ENCODE results near the gene RAB32. TPM values are rescaled to one million over a fixed set of nuclear protein-coding genes. Genes with fewer than 3 reads are reported as not detected.
A peak's percentile ranks its signal among the peaks of the same experiment; 100 is the strongest.

Gene RAB32
- total and polyA plus RNA-seq, 3 donors from 2014 or later, result 31.3 to 54.6 (median 39.1) TPM

DNA sequence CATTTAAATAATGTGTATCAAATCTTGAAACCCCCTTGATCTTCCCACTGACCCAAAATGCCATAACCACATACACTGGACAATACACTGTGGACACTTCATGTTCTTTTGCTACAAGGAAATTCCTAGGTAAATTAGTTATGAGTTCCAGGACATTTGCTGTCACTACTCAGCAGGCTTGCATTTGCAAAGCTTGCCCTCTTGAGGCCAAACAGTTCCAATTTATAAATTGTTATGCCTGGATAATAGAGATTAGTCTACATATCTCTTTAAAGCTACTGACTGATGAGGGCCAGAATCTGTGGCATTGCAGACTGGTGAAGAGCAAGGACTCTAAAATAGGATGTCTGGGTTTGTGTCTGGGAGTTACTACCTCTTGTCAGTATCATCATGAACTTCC lies 17.4 kb upstream of the RAB32 start:
- H3K36me3 ChIP-seq (ENCODE audit: low read depth, missing control alignments), result no peaks in the 10 kb centered on the region
- no peak overlapping the region for H3K4me3 ChIP-seq
- intact Hi-C loops (cut with DNase I; ENCODE audit: low total_unique reads), result no loop called here
- H3K27me3 ChIP-seq, result no peaks in the 10 kb centered on the region
- H3K4me1 ChIP-seq, result no peaks in the 10 kb centered on the region
- no peak overlapping the region for H3K27ac ChIP-seq
- DNase-seq, result no peak
- TF ChIP-seq, protein P1, sequence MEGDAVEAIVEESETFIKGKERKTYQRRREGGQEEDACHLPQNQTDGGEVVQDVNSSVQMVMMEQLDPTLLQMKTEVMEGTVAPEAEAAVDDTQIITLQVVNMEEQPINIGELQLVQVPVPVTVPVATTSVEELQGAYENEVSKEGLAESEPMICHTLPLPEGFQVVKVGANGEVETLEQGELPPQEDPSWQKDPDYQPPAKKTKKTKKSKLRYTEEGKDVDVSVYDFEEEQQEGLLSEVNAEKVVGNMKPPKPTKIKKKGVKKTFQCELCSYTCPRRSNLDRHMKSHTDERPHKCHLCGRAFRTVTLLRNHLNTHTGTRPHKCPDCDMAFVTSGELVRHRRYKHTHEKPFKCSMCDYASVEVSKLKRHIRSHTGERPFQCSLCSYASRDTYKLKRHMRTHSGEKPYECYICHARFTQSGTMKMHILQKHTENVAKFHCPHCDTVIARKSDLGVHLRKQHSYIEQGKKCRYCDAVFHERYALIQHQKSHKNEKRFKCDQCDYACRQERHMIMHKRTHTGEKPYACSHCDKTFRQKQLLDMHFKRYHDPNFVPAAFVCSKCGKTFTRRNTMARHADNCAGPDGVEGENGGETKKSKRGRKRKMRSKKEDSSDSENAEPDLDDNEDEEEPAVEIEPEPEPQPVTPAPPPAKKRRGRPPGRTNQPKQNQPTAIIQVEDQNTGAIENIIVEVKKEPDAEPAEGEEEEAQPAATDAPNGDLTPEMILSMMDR (IDR thresholded peaks at IDR 0.05), result no peak
- TF ChIP-seq POLR2A (IDR thresholded peaks at IDR 0.05), result no peak
- H3K9me3 ChIP-seq, result no peaks in the 10 kb centered on the region

DNA sequence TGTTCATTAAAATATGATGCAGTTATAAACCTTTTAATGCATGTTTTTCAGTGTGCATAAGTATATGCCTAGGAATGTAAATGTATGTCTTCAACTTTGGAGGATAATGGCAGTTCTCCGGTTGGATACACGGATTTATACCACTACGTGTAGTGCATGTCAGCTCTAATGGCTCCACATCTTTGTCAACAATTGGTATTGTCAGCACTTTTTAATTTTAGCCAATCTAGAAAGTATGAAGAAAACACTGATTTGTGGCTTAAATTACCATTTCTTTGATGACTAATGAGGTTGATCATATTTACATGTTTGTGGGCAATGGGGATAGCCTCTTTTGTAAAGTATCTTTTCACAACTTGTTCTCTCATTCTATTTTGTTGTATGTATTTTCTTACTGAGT lies 10.9 kb upstream of the RAB32 start:
- Histone ChIP-seq H3K36me3 (ENCODE audit: low read depth, missing control alignments) (no peaks in the 10 kb centered on the region), H3K9me3 (no peaks in the 10 kb centered on the region), H3K4me3 (no peak overlapping the region), H3K4me1 (no peaks in the 10 kb centered on the region), H3K27ac (no peak overlapping the region), H3K27me3 (no peaks in the 10 kb centered on the region)
- intact Hi-C loops (cut with DNase I; ENCODE audit: low total_unique reads), result no loop called here
- no peak for DNase-seq
- 89 to 99% methylated on average over 3 of the region's 3 CpGs for WGBS, 2 donors
- TF ChIP-seq, protein P1 (IDR thresholded peaks at IDR 0.05), result no peak
- TF ChIP-seq POLR2A (IDR thresholded peaks at IDR 0.05), result no peak

DNA sequence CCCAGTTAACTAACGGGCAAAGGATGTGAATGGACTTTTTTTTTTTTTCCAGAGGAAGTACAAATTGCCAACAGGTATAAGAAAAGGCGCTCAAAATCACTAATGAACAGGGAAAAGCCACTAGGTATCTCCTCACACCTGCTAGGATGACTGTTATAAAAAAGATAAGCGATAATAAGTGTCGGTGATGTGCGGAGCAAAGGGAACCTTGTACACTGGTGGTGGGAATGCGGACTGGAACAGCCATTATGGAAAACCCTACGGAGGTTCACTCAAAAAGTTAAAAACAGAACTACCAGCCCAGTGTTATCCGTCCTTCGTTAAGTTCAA lies 787 bp upstream of the RAB32 start:
- intact Hi-C loops (cut with DNase I; ENCODE audit: low total_unique reads), result loop anchor here (5.0 kb wide), 1 partner anchor 154 kb away; no protein-coding TSS in a partner anchor
- H3K9me3 ChIP-seq, result no peaks in the 10 kb centered on the region

DNA sequence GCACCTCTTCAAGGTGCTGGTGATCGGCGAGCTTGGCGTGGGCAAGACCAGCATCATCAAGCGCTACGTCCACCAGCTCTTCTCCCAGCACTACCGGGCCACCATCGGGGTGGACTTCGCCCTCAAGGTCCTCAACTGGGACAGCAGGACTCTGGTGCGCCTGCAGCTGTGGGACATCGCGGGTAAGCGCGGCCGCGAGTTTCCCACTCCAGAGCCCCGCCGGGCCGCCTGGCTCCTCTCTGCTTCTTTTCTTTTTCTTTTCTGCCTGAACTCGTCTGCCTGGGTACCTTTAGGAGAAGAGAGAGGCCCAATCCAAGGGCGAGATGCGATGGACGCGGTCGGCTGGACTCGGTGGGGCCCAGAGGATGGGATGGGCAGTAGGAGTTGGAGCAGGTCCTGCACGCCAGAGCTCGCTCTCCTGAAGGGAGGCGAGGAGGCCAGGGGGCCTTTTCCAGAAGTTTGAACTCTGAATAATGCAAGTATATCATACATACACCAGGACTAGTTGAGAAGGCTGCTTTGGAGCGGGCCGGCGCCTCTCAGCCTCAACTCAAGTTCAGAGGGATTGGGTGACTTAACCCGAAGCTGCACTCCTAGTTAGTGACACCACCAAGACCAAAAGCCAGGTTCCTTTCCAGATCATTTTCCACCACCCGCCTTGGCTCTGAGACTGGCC lies 445 bp downstream of the RAB32 start:
- Histone ChIP-seq H3K27ac (peak overlapping the region; percentile 97 to 99), H3K9me3 (no peaks in the 10 kb centered on the region), H3K4me1 (peaks cover 11% of the 10 kb centered on the region), H3K4me3 (peak overlapping the region; percentile 80 to 82), H3K36me3 (ENCODE audit: low read depth, missing control alignments) (no peaks in the 10 kb centered on the region), H3K27me3 (no peaks in the 10 kb centered on the region)
- intact Hi-C loops (cut with DNase I; ENCODE audit: low total_unique reads), result loop anchor here (5.0 kb wide), 1 partner anchor 153 kb away; no protein-coding TSS in a partner anchor
- peak; percentile 57 for DNase-seq
- TF ChIP-seq, protein P1 (IDR thresholded peaks at IDR 0.05), result no peak
- TF ChIP-seq POLR2A (IDR thresholded peaks at IDR 0.05), result no peak
- 0 to 3% methylated on average over 2 to 33 of the region's 33 CpGs for WGBS, 2 donors

More for the DNA sequence above, 787 bp upstream of the RAB32 start:
- no peak for TF ChIP-seq POLR2A (IDR thresholded peaks at IDR 0.05)
- TF ChIP-seq, protein P1 (IDR thresholded peaks at IDR 0.05), result no peak
- 39 to 51% methylated on average over 9 of the region's 9 CpGs for WGBS, 2 donors
- Histone ChIP-seq H3K27me3 (no peaks in the 10 kb centered on the region), H3K4me3 (peak overlapping the region; percentile 80 to 82), H3K36me3 (ENCODE audit: low read depth, missing control alignments) (no peaks in the 10 kb centered on the region), H3K4me1 (peaks cover 11% of the 10 kb centered on the region), H3K27ac (peak overlapping the region; percentile 95 to 99)
- no peak for DNase-seq

All from testis (tissue), 3 donors.